Stimulated activated CD8-positive, alpha-beta memory T cell treated with anti-CD3 and anti-CD28 coated beads, Interleukin-7, amount 100 ng/mL, for 1 hour (primary cell): Measurements from ENCODE around the gene MTHFD1L.
"Not testable (repeated sequence)": the region's sequence is repeated elsewhere in the genome, so short reads cannot be mapped to it uniquely, and the experiment has no call there.

Experiments
- DNase-seq, 2 donors: peaks; one replicate each; pipeline ENCODE4 v3.0.0-alpha.2; 2020; ENCODE audit warnings: low read depth in 2 of 2

Gene MTHFD1L

GRCh38 chr6:151015101-151015700 lies 149.7 kb downstream of the MTHFD1L start:
- DNase-seq = no peak

- DNase-seq = no peak
Observed at GRCh38 chr6:151016107-151016506, 150.6 kb downstream of the MTHFD1L start.

DNA sequence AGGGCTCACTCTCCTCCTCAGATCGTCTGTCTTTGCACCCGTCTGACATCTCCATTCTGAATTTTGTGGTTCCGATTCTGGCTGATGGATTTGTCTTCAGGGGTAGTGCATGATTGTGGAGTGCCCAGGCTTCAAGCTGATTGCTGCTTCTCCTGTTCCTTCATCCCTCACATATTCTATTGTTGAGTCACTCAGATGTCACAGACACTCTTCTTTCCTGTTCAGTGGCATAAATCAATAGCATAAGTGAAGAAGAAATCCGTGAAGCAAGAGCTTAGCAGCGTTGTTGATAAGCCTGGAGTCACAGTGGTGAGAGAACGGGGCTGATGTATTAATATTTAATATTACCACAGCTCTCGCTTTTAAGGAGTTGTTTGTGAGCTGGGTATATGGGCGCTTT lies 152.5 kb downstream of the MTHFD1L start:
- DNase-seq = no peak

DNA sequence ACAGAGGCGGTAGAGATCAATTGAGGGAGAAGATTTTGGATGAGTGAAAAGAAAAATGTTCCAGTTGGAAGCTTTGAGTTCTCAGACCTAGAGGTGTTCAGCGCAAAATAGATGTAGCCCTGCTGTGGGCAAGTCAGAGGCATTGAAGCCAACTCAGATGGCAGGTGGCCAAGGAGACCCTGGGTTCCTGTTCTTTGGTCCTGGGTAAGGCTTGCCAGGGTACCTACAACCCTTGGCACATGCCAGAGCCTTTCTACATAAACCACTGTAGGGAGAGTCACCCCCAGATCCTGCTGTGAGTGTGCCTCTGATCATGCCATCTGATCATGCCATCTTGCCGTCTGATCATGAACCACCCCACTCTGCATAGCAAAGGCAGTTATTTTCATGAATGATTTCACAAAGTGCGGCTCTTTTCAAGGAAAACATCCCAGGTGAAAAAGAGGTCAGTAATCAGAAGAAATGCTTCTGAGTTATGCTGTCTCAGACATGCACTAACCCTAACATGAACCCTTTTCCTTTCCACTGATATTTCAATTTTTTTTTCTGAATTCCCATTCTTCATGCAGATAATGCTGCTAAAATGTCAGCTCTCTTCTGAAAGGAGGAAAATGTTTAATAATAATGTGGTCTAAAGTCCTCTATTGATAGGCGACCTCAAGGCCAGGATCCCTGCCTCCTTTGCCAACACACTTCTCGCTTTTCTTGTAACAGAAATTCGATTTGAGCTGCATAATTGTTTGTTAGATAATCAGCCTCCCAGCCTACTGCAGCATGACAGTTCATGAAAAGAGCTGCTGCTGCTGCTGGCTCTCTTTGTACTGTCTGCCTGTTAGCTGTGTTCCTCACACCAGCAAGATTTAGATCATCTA lies 153.6 kb downstream of the MTHFD1L start:
- no peak for DNase-seq

DNA sequence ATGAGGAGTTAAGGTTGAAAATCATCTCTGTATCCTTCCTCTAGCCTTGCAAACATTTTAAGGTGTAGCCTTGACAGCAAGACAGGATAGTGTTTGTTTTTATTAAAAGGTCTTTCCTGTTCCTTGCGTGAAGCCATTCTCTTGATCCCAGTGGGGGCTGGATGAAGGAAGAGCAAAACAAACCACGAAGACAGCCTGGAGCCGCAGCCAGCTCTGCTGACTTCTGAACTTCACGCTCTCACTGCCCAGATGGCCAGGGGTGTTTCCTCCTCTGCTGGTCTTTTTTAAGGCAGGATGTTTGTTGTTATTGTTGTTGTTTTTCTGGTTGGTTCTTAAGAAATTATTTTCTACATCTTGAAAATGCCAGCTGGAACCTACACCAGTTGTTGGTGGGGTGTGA lies 156.4 kb downstream of the MTHFD1L start:
- no peak for DNase-seq

DNA sequence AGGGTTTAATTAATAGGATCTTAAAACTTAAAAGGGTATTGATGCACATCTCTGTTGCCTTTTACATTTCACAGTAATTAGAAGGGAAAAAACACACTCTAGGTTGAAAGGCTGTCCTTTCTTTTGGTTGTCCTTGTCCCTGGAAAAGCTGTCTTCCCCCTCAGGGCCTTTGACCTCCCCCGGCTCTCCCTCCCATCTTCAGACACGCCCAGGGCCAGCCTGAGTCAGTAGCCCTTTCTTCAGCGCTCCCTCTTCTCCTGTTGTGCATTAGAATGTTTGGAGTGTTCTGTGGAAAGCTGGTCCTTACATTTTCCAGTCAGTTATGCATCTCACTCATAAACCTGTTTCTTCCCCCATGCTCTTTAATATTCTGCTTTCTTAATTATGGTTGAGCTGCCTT lies 157.0 kb downstream of the MTHFD1L start:
- no peak for DNase-seq

DNA sequence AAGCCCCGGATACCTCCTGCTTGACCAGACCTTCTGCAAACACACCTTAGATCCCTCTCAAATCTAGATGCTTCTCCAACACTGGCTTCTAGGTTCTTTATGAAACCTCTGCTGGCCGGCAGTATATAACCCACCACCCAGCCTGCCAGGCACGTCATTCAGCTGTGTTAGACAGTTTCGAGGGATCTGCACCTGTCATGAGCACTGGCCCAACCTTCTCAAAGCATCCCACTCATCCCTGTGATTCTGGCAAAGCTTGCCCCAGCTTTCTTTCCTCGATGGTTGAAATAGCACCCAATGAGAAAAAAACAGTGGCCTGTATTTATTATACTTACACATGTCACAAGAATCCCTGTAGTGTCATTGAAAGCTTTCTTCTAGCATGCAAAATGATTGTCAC lies 157.8 kb downstream of the MTHFD1L start:
- no peak for DNase-seq

DNA sequence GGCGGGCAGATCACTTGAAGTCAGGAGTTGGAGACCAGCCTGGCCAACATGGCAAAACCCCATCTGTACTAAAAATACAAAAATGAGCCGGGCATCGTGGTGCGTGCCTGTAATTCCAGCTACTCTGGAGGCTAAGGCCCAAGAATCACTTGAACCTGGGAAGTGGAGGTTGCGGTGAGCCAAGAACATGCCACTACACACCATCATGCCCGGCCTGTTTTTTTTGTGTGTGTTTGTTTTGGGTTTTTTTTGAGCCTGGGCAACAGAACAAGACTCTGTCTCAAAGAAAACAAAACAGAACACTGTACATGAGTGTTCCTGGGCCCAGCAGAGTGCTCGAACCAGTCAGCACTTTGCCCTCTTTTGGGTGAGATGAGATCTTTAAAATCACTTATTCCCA lies 159.1 kb downstream of the MTHFD1L start:
- DNase-seq = no peak

DNA sequence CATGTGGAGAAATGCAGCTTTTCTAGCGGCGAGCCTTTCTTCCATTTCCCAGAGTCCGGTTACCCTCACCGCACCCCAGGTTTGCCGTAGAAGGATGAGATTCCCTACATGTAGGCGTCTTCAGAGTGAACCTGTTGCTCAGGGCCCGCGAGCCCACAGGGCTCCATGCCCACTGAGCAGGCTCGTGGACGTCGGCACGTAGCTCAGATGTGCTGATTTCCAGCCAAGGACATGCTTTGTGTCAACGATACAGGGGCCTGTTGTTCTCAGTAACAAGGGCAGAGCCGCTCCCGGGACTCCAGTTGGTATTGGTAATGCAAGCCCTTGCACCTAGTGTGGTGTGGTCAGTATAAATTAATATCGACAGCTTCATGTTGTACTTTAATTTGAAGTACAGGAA lies 159.6 kb downstream of the MTHFD1L start:
- DNase-seq = no peak

- no peak for DNase-seq
Observed at GRCh38 chr6:151026041-151026663, 160.7 kb downstream of the MTHFD1L start.

DNA sequence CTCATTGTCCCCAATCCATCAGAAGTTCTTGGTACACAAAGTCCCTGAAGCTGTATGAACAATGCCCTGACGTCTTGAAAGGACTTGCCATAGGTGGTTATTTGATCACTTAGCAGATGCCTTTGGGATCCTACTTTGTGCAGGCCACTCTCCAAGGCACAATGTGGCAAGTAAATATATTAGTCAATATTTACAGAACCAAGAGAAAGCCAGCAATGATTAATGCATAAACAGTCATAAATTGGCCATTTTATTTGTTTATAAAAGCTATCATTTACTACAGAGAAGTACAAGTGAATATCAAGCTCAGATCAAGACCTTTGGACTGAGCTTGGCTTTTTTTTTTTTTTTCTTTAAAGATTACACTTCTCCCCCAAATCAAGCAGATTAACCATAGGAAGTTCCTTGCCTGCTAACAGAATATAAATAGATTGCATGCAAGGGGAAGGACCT lies 161.8 kb downstream of the MTHFD1L start:
- no peak for DNase-seq

- DNase-seq = no peak
Observed at GRCh38 chr6:151027936-151028838, 162.7 kb downstream of the MTHFD1L start.

GRCh38 chr6:151029970-151030369 lies 164.5 kb downstream of the MTHFD1L start:
- DNase-seq = no peak

GRCh38 chr6:151032034-151032433 lies 166.5 kb downstream of the MTHFD1L start:
- DNase-seq = no peak

DNA sequence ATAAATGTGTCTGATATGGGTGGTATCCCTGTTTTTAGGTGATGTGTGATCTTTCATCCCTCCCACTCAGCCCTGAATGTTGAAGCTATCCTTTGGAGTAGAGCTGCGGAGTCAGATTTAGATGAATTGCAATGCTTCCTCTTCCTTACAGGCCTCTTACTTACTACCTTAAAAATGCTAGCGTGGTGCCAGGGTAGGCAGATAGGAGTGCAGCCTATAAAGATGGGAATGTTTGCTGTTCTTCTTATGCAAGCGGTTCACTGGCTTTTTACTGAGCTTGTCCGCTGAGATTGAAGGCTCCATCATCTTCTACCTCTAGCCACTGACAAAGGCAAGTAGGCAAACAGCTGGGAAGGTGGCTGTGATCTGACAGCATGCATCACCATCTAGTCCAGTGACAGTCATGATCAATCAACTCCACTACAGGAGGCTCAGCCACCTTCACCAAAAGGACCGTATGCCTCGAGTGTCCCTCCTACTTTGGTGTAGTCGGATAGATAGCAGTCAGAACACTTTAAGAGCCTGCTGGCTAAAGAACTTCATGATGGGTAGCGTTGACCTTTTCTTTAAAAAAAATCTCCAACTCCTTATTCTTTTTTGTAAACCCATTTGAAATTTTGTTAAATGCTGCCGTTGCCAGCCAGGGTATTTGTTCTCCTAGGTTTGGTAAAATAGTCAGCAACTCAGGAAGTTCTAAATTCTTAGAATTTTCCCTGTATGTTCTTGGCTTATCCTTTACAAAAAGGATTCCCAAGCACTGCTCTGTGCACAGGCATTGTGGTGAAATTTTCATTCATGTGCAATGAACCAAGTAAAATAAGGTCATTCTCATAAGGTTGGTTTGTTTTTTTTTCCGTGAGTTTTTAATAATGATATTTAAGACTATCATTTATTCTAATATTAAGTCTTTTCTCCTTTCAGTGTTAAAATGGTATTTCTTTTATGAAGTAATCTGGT lies 169.6 kb downstream of the MTHFD1L start:
- no peak for DNase-seq

GRCh38 chr6:151036211-151036721 lies 170.8 kb downstream of the MTHFD1L start:
- not testable (repeated sequence) for DNase-seq

DNA sequence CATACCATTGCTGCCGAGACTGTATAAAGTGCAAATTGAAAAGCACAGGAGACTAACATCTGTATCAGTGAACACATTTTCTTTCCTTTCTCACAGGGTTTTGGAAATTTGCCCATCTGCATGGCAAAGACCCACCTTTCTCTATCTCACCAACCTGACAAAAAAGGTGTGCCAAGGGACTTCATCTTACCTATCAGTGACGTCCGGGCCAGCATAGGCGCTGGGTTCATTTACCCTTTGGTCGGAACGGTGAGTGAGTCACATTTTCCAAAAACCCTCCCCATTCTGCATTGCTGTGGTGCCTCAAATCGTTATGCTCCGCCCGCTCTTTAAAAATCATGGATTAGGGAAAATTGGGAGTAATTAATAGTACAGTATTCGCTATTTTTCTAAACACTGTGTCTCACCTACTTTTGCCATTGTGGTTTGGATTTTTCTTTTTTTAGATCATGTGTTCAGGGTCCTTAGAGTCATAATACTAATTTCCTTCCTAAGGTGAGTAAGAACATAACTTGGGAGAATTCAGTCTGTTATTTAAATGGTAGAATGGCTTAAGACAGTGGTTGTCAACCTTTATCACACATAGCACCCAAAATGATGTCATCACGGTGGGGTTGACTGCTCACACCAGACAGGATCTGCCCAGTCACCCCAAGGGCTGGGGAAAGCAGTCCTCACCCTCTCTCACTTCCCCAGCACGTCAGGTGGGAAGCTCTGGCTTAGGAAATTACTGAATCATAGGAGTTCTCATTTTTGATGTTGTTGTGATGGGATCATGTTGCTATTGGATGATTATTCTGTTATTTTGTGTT lies 171.6 kb downstream of the MTHFD1L start:
- no peak for DNase-seq

DNA sequence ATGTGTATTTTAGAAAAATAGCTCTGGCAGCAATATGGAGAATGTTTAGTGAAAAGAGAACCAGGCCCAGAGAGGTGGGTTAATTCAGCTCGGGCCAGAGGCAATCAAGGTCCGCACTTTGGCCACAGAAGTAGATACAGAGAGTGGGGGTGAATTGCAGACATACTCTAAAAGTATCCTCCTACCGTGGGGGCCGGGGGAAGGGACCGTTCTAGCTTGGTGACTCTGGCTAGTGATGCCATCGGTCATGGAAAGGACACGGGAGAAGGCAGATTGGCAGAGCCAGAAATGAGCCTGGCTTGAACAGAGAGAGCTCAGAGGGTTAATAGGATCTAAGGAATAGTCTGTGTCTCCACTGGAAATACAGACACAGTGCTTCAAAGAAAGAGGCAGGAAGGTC lies 173.1 kb downstream of the MTHFD1L start:
- no peak for DNase-seq

- DNase-seq = not testable (repeated sequence)
Observed at GRCh38 chr6:151040888-151041521, 175.5 kb downstream of the MTHFD1L start.
